SU-DHL-6 (cell line): ENCODE results near the gene MEIS2.

ENCODE experiments used
- H2AFZ ChIP-seq: fragments of 200-600 bp; sonication (generic); 2 replicates; pipeline ENCODE4 v1.6.1; 2014; ENCODE audit warnings: low read depth, mild to moderate bottlenecking, moderate library complexity, mixed read lengths, antibody characterized with exemption, low read length; ENCODE audit not compliant: severe bottlenecking
- H3F3A ChIP-seq: fragments of 200-600 bp; shearing (Covaris generic); 2 replicates; pipeline ENCODE4 v1.6.0; 2016; ENCODE audit warnings: antibody characterized with exemption, mild to moderate bottlenecking; ENCODE audit not compliant: insufficient read depth
- H3K27ac ChIP-seq: fragments of 200-600 bp; sonication (generic); 2 replicates; pipeline ENCODE4 v1.5.1; 2016; ENCODE audit warnings: low read depth, mild to moderate bottlenecking, low read length, moderate library complexity, mixed read lengths
- H3K27me3 ChIP-seq: fragments of 200-600 bp; sonication (generic), shearing (Covaris generic); 2 replicates; pipeline ENCODE4 v1.6.0; 2014; ENCODE audit warnings: mild to moderate bottlenecking, low read length
- H3K36me3 ChIP-seq: fragments of 200-600 bp; sonication (generic); 2 replicates; pipeline ENCODE4 v1.6.1; 2014; ENCODE audit warnings: mild to moderate bottlenecking, low read length, mixed read lengths
- H3K4me2 ChIP-seq: fragments of 300-600, 200-600 bp; shearing (Covaris generic), sonication (generic); 2 replicates; pipeline ENCODE4 v1.6.0; 2014; ENCODE audit warnings: low read length, low read depth, mild to moderate bottlenecking; ENCODE audit not compliant: poor library complexity, severe bottlenecking
- H3K4me3 ChIP-seq: fragments of 200-600 bp; sonication (generic); 2 replicates; pipeline ENCODE4 v1.5.1; 2014; ENCODE audit warnings: antibody characterized with exemption, low read length, mild to moderate bottlenecking, mixed read lengths; ENCODE audit not compliant: insufficient read depth, poor library complexity, severe bottlenecking
- H3K79me2 ChIP-seq: fragments of 200-600 bp; sonication (generic); 2 replicates; pipeline ENCODE4 v1.6.1; 2014; ENCODE audit warnings: mild to moderate bottlenecking, low read length, moderate library complexity; ENCODE audit not compliant: insufficient read depth
- H3K9ac ChIP-seq: fragments of 200-600 bp; sonication (generic); 2 replicates; pipeline ENCODE4 v1.7.0; 2014; ENCODE audit warnings: mild to moderate bottlenecking, low read length
- H3K9me2 ChIP-seq: fragments of 200-600 bp; sonication (generic); replicated peaks from 2 replicates; pipeline ENCODE4 v1.6.1; 2014; ENCODE audit warnings: low read length; ENCODE audit not compliant: insufficient read depth
- H3K9me3 ChIP-seq: fragments of 200-600 bp; sonication (generic); 2 replicates; pipeline ENCODE4 v1.6.1; 2014; ENCODE audit warnings: low read length, mixed read lengths; ENCODE audit not compliant: insufficient read depth
- H4K20me1 ChIP-seq: fragments of 200-600 bp; sonication (generic); 2 replicates; pipeline ENCODE4 v1.6.1; 2014; ENCODE audit warnings: low read depth, mild to moderate bottlenecking, antibody characterized with exemption, low read length, moderate library complexity, mixed read lengths
- EZH2phosphoT487 ChIP-seq: fragments of 200-600 bp; sonication (generic), shearing (Covaris generic); conservative IDR thresholded peaks from 2 replicates; pipeline ENCODE4 v1.6.1; 2018; ENCODE audit warnings: mild to moderate bottlenecking, antibody characterized with exemption, low read length, moderate library complexity, mixed read lengths
- TF ChIP-seq, protein P1 (sequence below): fragments of 200-600 bp; sonication (generic); IDR thresholded peaks from one replicate; pipeline ENCODE4 v1.5.1; 2017; ENCODE audit warnings: antibody characterized with exemption, mild to moderate bottlenecking, low read length, moderate library complexity; ENCODE audit not compliant: insufficient read depth, poor library complexity, severe bottlenecking

Gene MEIS2

DNA sequence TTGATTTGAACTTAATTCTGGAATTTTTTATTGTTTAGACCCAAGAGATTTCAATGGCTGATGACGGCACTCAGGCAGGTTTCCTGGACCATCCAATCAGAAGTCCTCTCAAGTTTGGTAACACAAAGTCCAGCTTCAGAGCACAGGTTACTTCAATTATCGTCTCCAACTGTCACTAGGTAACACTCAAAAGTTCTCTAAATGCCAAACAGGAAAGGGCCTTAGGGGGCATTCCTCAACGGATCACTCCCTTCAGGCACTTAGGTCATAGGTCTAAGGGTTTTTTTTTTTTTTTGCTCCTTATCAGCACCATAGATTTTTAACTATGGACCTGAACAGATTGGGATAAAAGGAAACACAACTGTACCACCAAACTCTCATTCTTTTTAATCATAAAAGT is 85.8 kb downstream of the MEIS2 start:
- TF ChIP-seq EZH2phosphoT487 = no peak
- TF ChIP-seq, protein P1, sequence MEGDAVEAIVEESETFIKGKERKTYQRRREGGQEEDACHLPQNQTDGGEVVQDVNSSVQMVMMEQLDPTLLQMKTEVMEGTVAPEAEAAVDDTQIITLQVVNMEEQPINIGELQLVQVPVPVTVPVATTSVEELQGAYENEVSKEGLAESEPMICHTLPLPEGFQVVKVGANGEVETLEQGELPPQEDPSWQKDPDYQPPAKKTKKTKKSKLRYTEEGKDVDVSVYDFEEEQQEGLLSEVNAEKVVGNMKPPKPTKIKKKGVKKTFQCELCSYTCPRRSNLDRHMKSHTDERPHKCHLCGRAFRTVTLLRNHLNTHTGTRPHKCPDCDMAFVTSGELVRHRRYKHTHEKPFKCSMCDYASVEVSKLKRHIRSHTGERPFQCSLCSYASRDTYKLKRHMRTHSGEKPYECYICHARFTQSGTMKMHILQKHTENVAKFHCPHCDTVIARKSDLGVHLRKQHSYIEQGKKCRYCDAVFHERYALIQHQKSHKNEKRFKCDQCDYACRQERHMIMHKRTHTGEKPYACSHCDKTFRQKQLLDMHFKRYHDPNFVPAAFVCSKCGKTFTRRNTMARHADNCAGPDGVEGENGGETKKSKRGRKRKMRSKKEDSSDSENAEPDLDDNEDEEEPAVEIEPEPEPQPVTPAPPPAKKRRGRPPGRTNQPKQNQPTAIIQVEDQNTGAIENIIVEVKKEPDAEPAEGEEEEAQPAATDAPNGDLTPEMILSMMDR = no peak
- Histone ChIP-seq H3K79me2 (peaks cover 5% of the 10 kb centered on the region), H4K20me1 (no peaks in the 10 kb centered on the region), H3F3A (peaks cover 10% of the 10 kb centered on the region; the same call in 1 of the 2 replicates), H3K27me3 (no peaks in the 10 kb centered on the region), H3K9me3 (no peaks in the 10 kb centered on the region), H3K27ac (peak overlapping the region; percentile 73), H3K36me3 (peaks cover 3% of the 10 kb centered on the region; the same call in 1 of the 2 replicates), H2AFZ (no peak overlapping the region), H3K4me3 (no peak overlapping the region), H3K4me2 (peak overlapping the region; percentile 60), H3K9me2 (no peaks in the 10 kb centered on the region), H3K9ac (peak overlapping the region; percentile 10; the same call in 1 of the 2 replicates)

DNA sequence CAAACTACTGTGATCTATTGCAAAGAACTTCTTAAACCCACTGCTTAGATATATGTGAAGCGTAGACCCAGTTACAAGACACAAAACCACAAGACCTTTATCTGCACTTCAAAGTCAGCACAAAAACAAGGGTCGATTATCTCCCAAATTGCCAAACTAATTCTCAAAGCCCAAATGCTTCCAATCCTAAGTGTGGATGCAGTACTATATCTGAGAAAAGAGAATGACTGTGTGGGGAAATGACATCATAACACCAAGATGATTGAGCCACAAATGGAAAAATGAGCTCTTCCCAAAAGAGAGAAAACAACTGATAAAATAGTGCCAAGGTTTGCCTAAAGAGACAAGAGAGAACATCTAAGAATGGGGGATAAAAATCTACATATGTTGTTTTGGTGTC is 86.2 kb downstream of the MEIS2 start:
- H3K9me3 ChIP-seq = no peaks in the 10 kb centered on the region
- peaks cover 10% of the 10 kb centered on the region; the same call in 1 of the 2 replicates for H3F3A ChIP-seq
- no peak overlapping the region for H3K4me3 ChIP-seq
- H3K79me2 ChIP-seq = peaks cover 5% of the 10 kb centered on the region
- no peaks in the 10 kb centered on the region for H4K20me1 ChIP-seq
- peak overlapping the region; percentile 73 for H3K27ac ChIP-seq
- no peaks in the 10 kb centered on the region for H3K27me3 ChIP-seq
- H3K4me2 ChIP-seq = no peak overlapping the region
- TF ChIP-seq, protein P1 = no peak
- no peak for TF ChIP-seq EZH2phosphoT487
- H3K9me2 ChIP-seq = no peaks in the 10 kb centered on the region
- no peak overlapping the region; the same call in 1 of the 2 replicates for H3K9ac ChIP-seq
- H2AFZ ChIP-seq = no peak overlapping the region
- peaks cover 3% of the 10 kb centered on the region; the same call in 1 of the 2 replicates for H3K36me3 ChIP-seq

DNA sequence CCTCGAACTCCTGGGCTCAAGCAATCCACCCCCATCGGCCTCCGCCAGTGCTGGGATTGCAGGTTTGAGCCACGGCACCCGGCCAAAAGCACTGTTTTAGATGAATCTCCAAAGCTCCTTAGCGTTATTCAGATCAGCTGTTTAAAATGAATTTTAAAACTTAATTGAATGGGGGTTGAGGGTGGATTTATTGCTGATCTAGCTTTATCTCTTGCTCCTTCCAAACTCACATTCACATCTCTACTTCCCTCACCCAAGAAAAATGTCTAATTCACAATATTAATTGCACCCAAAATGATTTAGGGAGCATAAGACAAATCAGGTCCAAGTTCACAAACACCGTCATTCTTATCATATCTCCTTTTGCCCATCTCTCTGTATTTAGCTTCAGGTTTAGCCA is 89.8 kb downstream of the MEIS2 start:
- H3K9me2 ChIP-seq = no peaks in the 10 kb centered on the region

More for the DNA sequence above, 89.8 kb downstream of the MEIS2 start:
- peaks cover 5% of the 10 kb centered on the region for H3K79me2 ChIP-seq
- no peak overlapping the region for H3K27ac ChIP-seq
- H3K4me2 ChIP-seq = no peak overlapping the region
- H3K9me3 ChIP-seq = no peaks in the 10 kb centered on the region
- H3K9ac ChIP-seq = no peak overlapping the region
- peaks cover 5% of the 10 kb centered on the region; the same call in 1 of the 2 replicates for H3K36me3 ChIP-seq
- H3K4me3 ChIP-seq = no peak overlapping the region
- H3F3A ChIP-seq = peaks cover under 1% of the 10 kb centered on the region; the same call in 1 of the 2 replicates
- H2AFZ ChIP-seq = no peak overlapping the region
- no peaks in the 10 kb centered on the region for H3K27me3 ChIP-seq
- TF ChIP-seq, protein P1 = no peak
- no peak for TF ChIP-seq EZH2phosphoT487
- H4K20me1 ChIP-seq = no peaks in the 10 kb centered on the region
